K562 (cell line): ENCODE results near the gene ANO10. TPM values are rescaled to one million over a fixed set of nuclear protein-coding genes. Genes with fewer than 3 reads are reported as not detected.

Experiments
- ATF4 ChIP-seq: fragments of 450-650 bp; formaldehyde crosslinking; IDR thresholded peaks from 2 replicates; pipeline ENCODE4 v1.4.0; 2022; ENCODE audit warnings: mild to moderate bottlenecking, moderate library complexity
- ATF7 ChIP-seq: fragments of 450-650 bp; IDR thresholded peaks from 2 replicates; pipeline ENCODE4 v1.7.1; 2014; ENCODE audit warnings: mild to moderate bottlenecking, moderate library complexity
- CC2D1A ChIP-seq: fragments of 450-650 bp; IDR thresholded peaks from 2 replicates; pipeline ENCODE4 v1.6.1; 2017; ENCODE audit warnings: mild to moderate bottlenecking
- CREB5 ChIP-seq: fragments of 250-450 bp; sonication (Bioruptor Pico); IDR thresholded peaks from 2 replicates; pipeline ENCODE4 v1.5.0; 2020; ENCODE audit warnings: mild to moderate bottlenecking
- FOXA3 ChIP-seq, 2 experiments: fragments of 450-650 bp in 1 of 2; sonication (generic) in 1 of 2; formaldehyde crosslinking; IDR thresholded peaks in 1 of 2; conservative IDR thresholded peaks in 1 of 2; 2 replicates each; pipeline versions ENCODE4 v1.4.0 to v1.8.0; 2020 to 2022; ENCODE audit warnings: mild to moderate bottlenecking in 2 of 2, missing genetic modification reagents in 1 of 2
- GABPB1 ChIP-seq: sonication (generic); formaldehyde crosslinking; IDR thresholded peaks from 2 replicates; pipeline ENCODE4 v1.8.0; 2022; ENCODE audit warnings: mild to moderate bottlenecking, missing genetic modification reagents
- GTF2A2 ChIP-seq: IDR thresholded peaks from 2 replicates; pipeline ENCODE4 v1.6.1; 2016; ENCODE audit warnings: mild to moderate bottlenecking, missing genetic modification characterization, missing compliant biosample characterization
- ILK ChIP-seq: fragments of 450-650 bp; IDR thresholded peaks from 2 replicates; pipeline ENCODE4 v1.6.1; 2016; ENCODE audit warnings: missing genetic modification characterization, low read depth, mild to moderate bottlenecking, missing compliant biosample characterization, moderate library complexity, borderline replicate concordance
- KDM2B ChIP-seq: fragments of 250-450 bp; sonication (Bioruptor Pico); IDR thresholded peaks from 2 replicates; pipeline ENCODE4 v1.8.0; 2021; ENCODE audit warnings: mild to moderate bottlenecking, moderate library complexity
- KLF6 ChIP-seq: fragments of 250-450 bp; sonication (Bioruptor Pico); IDR thresholded peaks from 2 replicates; pipeline ENCODE4 v1.4.0; 2020; ENCODE audit warnings: mild to moderate bottlenecking, moderate library complexity, borderline replicate concordance
- MEIS2 ChIP-seq: fragments of 450-650 bp; IDR thresholded peaks from 2 replicates; pipeline ENCODE4 v1.6.1; 2014; ENCODE audit warnings: mild to moderate bottlenecking; ENCODE audit not compliant: partially characterized antibody
- MTA1 ChIP-seq: fragments of 450-650 bp; IDR thresholded peaks from 2 replicates; pipeline ENCODE4 v1.6.1; 2017; ENCODE audit warnings: borderline replicate concordance
- NR2C1 ChIP-seq, 2 experiments: fragments of 450-650 bp; IDR thresholded peaks; 2 replicates each; pipeline ENCODE4 v1.6.1; 2017; ENCODE audit warnings: mild to moderate bottlenecking in 2 of 2, antibody characterized with exemption in 1 of 2, inconsistent platforms in 1 of 2, missing compliant biosample characterization in 1 of 2, missing genetic modification characterization in 1 of 2
- NUFIP1 ChIP-seq: fragments of 450-650 bp; IDR thresholded peaks from 2 replicates; pipeline ENCODE4 v1.6.1; 2018; ENCODE audit not compliant: partially characterized antibody
- PHF20 ChIP-seq: fragments of 450-650 bp; IDR thresholded peaks from 2 replicates; pipeline ENCODE4 v1.6.1; 2018; ENCODE audit not compliant: partially characterized antibody
- SOX6 ChIP-seq: fragments of 450-650 bp; IDR thresholded peaks from 2 replicates; pipeline ENCODE4 v1.6.1; 2014; ENCODE audit warnings: mild to moderate bottlenecking
- SRSF1 ChIP-seq: fragments of 200-400 bp; formaldehyde crosslinking; IDR thresholded peaks from 2 replicates; pipeline ENCODE4 v1.6.1; 2017; ENCODE audit warnings: mild to moderate bottlenecking, low read depth, low read length, moderate library complexity
- USF2 ChIP-seq: sonication (generic); formaldehyde crosslinking; IDR thresholded peaks from 2 replicates; pipeline ENCODE4 v1.5.0; 2020; ENCODE audit warnings: missing genetic modification reagents
- XRCC3 ChIP-seq: fragments of 450-650 bp; IDR thresholded peaks from 2 replicates; pipeline ENCODE4 v1.6.1; 2017; ENCODE audit warnings: mild to moderate bottlenecking, moderate library complexity
- ZFP36 ChIP-seq: fragments of 150-350 bp; IDR thresholded peaks from 2 replicates; pipeline ENCODE4 v1.6.1; 2018; ENCODE audit warnings: low read length, low read depth; ENCODE audit not compliant: partially characterized antibody
- ZKSCAN1 ChIP-seq: fragments of 150-350 bp; IDR thresholded peaks from 2 replicates; pipeline ENCODE4 v1.6.1; 2016; ENCODE audit warnings: low read depth, low read length
- ZNF212 ChIP-seq: fragments of 450-650 bp; formaldehyde crosslinking; IDR thresholded peaks from 2 replicates; pipeline ENCODE4 v1.4.0; 2020; ENCODE audit warnings: mild to moderate bottlenecking
- ZNF23 ChIP-seq: fragments of 250-450 bp; sonication (Bioruptor Pico); IDR thresholded peaks from 2 replicates; pipeline ENCODE4 v1.4.0; 2020; ENCODE audit warnings: mild to moderate bottlenecking
- ZNF347 ChIP-seq: fragments of 450-650 bp; formaldehyde crosslinking; IDR thresholded peaks from 2 replicates; pipeline ENCODE4 v1.4.0; 2020; ENCODE audit warnings: low read depth, mild to moderate bottlenecking, moderate library complexity
- ZNF589 ChIP-seq: fragments of 200-800 bp; sonication (Bioruptor generic); IDR thresholded peaks from 2 replicates; pipeline ENCODE4 v1.6.1; 2016; ENCODE audit warnings: low read depth, missing genetic modification characterization, missing compliant biosample characterization
- polyA plus RNA-seq, 8 experiments: library from polyadenylated mRNA; depleted of rRNA in 4 of 8; stranded (reverse) in 5 of 8; unstranded in 3 of 8; fragments of >200 nt; fragmentation: Nextera tagmentation in 2 of 8; fragmentation: Illumina TruSeq in 1 of 8; extraction: Ambion mirVana in 2 of 8; extraction: Trizol in 1 of 8; gene quantifications; 2 replicates each; pipeline versions ENCODE4 v1.2.1 to v1.2.3, GENCODE V29; 2011 to 2014; ENCODE audit warnings: inconsistent platforms in 1 of 8, missing spikeins in 1 of 8
- total RNA-seq, 7 experiments: library from RNA; depleted of rRNA in 6 of 7; stranded (reverse); fragments of >200 nt in 6 of 7; fragmentation: Illumina TruSeq in 2 of 7; extraction: Trizol in 2 of 7; gene quantifications; 2 replicates each; pipeline versions ENCODE4 v1.2.1 to v1.2.3, GENCODE V29; 2011 to 2021; ENCODE audit warnings: low replicate concordance in 1 of 7
- TF ChIP-seq, protein P1 (sequence below): fragments of 150-350 bp; conservative IDR thresholded peaks from 2 replicates; pipeline ENCODE4 v1.6.1; 2014; ENCODE audit warnings: low read length

The ANO10 gene
- total and polyA plus RNA-seq, 9 of the 15 experiments (the other 6 are each of a cell fraction or from before 2014, with no cell fraction given): 6.4 to 46.0 (median 32.3) TPM

DNA sequence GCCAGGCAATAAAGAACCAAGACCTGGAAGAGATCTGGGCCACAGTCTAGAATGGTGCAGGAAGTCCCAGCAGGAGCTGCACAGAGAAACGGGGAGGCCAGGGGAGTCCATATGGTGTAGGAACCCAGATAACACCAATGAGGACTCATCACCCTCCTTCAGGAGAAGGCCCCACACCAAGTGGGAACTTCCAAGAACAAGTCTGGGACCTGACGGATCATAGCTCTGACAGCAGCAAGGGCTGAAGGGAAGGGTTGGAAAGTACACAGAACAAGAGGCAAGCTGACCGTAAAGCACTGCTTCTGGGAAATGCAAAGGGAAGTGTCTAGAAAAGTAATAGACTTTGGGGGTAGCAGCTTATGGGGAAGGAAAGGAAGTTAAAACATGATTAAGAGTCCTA is 34.5 kb downstream of the ANO10 start (continued):
- TF ChIP-seq CREB5 (no peak), ZNF23 (CRISPR knock-in tag) (no peak), GTF2A2 (tag) (no peak), KLF6 (CRISPR knock-in tag) (no peak), FOXA3 (CRISPR knock-in tag; conservative IDR thresholded peaks at IDR 0.05 in 1 of 2, IDR thresholded peaks at IDR 0.05 in 1 of 2) (no peak), SRSF1 (no peak), MEIS2 (peak; percentile 60), PHF20 (no peak), KDM2B (CRISPR knock-in tag) (no peak), USF2 (no peak), MTA1 (0 out of 2 replicates have a peak, but pooled peaks have one; percentile 42), ZFP36 (no peak), ZNF589 (CRISPR knock-in tag) (no peak), ILK (no peak), ATF4 (no peak), XRCC3 (no peak), ZNF212 (CRISPR knock-in tag) (no peak), ATF7 (peak; percentile 57), ZNF347 (CRISPR knock-in tag) (no peak), GABPB1 (CRISPR knock-in tag) (no peak), NR2C1 (IDR thresholded peaks at IDR 0.05) (no peak), NR2C1 (tag; IDR thresholded peaks at IDR 0.05) (no peak), SOX6 (no peak), ZKSCAN1 (peak; percentile 27; the same call in 1 of the 2 replicates), CC2D1A (0 out of 2 replicates have a peak, but pooled peaks have one; percentile 22), NUFIP1 (no peak)
- TF ChIP-seq, protein P1, sequence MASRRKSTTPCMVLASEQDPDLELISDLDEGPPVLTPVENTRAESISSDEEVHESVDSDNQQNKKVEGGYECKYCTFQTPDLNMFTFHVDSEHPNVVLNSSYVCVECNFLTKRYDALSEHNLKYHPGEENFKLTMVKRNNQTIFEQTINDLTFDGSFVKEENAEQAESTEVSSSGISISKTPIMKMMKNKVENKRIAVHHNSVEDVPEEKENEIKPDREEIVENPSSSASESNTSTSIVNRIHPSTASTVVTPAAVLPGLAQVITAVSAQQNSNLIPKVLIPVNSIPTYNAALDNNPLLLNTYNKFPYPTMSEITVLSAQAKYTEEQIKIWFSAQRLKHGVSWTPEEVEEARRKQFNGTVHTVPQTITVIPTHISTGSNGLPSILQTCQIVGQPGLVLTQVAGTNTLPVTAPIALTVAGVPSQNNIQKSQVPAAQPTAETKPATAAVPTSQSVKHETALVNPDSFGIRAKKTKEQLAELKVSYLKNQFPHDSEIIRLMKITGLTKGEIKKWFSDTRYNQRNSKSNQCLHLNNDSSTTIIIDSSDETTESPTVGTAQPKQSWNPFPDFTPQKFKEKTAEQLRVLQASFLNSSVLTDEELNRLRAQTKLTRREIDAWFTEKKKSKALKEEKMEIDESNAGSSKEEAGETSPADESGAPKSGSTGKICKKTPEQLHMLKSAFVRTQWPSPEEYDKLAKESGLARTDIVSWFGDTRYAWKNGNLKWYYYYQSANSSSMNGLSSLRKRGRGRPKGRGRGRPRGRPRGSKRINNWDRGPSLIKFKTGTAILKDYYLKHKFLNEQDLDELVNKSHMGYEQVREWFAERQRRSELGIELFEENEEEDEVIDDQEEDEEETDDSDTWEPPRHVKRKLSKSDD: no peak
